AG10803 (cell line): ENCODE results near the gene SH3YL1.

Experiments
- DNase-seq: peaks from one replicate; pipeline ENCODE4 v3.0.0; 2010; ENCODE audit warnings: low read depth
- H3K4me3 ChIP-seq: 2 replicates; pipeline ENCODE4 v1.5.1; 2011; ENCODE audit warnings: mild to moderate bottlenecking, low read length, control low read depth
- TF ChIP-seq, protein P1 (sequence below): conservative IDR thresholded peaks from 2 replicates; pipeline ENCODE4 v1.5.1; 2011; ENCODE audit warnings: mild to moderate bottlenecking, low read length, control low read depth, inconsistent platforms

The SH3YL1 gene

DNA sequence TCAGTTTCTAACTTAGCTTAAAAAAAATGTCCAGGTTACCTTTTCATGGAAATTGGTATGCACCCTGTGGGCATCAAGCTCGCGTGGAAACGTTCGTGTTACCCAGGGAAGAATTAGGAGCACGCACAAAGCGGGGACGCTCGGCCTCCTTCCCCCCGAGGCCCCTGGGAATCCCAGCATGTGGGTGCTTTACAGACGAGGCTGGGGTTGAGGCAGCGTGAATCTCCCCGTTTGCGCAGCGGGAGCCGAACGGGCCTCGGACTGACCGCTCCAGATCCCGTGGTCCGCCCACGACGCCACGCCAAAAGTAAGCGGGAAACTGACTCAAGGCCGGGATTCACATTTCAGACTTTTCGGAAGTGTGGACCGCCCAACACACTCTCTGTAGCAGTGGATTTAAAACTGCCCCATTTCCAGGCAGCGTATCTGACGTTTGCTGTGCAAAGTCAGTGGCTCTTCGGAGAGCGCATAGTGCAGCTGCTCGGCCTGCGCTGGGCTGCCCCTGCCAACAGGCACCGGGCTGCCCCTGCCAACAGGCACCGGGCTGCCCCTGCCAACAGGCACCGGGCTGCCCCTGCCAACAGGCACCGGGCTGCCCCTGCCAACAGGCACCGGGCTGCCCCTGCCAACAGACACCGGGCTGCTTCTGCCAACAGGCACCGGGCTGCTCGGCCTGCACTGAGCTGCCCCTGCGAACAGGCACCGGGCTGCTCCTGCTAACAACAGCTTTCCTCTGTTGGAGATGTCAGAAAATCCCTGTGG, 49.7 kb downstream of the SH3YL1 start:
- H3K4me3 ChIP-seq = no peak overlapping the region
- no peak for DNase-seq
- TF ChIP-seq, protein P1, sequence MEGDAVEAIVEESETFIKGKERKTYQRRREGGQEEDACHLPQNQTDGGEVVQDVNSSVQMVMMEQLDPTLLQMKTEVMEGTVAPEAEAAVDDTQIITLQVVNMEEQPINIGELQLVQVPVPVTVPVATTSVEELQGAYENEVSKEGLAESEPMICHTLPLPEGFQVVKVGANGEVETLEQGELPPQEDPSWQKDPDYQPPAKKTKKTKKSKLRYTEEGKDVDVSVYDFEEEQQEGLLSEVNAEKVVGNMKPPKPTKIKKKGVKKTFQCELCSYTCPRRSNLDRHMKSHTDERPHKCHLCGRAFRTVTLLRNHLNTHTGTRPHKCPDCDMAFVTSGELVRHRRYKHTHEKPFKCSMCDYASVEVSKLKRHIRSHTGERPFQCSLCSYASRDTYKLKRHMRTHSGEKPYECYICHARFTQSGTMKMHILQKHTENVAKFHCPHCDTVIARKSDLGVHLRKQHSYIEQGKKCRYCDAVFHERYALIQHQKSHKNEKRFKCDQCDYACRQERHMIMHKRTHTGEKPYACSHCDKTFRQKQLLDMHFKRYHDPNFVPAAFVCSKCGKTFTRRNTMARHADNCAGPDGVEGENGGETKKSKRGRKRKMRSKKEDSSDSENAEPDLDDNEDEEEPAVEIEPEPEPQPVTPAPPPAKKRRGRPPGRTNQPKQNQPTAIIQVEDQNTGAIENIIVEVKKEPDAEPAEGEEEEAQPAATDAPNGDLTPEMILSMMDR = no peak

DNA sequence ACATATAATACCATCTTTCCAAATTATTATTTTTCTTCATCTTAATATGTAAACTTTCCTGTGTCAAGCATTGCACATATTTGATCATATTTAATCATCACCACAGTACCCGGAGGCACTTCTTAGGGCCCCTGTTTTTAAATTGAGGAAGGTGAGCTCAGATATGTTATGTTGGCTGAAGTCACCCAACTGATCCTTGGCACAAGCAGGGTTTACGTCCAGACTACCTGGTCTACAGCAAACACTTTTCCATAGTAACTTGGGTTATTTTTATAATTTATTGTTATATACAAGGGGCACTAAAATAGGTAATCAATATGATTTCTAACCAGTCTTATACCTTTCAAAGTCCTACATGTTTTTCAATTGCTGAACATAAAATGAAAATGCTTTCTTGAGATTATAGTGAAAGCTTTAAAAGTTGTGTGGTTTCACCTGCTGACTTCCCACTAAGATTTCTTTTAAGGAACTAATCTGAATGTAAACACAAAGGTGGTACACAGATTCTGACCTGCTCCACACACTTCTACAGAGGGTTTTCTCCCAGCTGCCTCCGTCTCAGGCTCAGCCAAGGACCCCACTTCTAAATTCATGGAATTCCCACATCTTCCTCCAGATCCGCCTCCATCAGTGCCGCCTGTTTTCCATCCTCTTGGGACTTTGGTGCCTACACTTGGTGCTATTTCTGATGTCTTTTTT, 52.2 kb downstream of the SH3YL1 start:
- no peak overlapping the region for H3K4me3 ChIP-seq
- DNase-seq = no peak
- TF ChIP-seq, protein P1 = no peak

DNA sequence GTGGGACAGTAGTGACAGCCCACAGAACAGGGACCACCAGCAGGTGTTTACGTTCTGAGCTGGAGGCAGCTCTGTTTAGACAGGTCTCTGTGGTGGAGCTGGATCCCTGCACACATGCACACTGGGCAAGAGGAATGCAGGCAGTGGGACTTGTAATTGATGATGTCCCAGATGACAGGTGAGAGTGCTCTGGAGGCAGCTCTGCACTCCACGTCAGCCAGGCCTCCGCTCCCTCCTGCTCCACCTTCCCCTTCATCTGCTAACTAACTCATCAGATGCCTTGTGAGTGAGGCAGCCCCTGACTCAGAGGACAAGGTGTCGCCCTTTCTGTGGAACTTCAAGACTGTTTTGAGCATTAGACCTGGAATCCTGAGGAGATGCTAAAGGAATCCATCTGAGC, 53.2 kb downstream of the SH3YL1 start:
- no peak overlapping the region for H3K4me3 ChIP-seq
- TF ChIP-seq, protein P1 = no peak
- DNase-seq = no peak

DNA sequence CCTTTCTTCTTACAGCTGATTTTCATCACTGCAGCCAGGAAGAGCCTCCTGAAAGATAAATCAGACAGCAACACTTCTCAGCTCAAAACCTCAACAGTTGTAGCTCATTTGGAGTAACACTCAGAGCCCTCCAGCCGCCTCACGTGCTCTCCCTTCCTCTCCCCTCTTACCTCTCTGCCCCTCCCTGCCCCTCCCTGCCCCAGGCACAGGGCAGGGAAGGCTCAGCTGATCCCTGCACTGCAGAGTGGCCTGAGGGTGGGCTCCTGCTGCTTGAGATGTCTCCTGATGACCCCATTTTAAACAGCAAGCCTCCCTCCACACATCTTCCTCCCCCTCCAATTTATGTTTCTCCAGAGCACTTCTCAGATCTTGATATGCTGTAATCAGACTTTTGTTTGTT, 54.4 kb downstream of the SH3YL1 start:
- TF ChIP-seq, protein P1 = no peak
- H3K4me3 ChIP-seq = no peak overlapping the region

DNA sequence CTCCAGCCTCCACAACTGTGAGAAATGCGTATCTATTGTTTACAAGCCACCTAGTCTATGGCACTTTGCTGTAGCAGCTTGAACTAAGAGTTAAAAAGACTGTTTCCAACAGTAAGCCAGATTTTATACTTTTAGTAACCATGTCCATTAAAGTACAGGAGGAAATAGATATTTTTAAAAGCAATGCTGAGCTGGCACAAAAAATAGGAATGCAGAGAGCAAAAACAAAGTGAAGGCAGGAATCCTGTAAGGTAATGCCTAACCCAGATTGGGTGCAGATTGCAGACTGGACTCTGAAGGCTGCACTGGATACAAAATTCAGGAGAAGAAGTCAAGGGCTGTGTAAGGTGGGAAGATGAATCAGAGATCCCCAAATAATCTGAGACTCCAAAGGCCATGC, 55.5 kb downstream of the SH3YL1 start:
- no peak for DNase-seq
- TF ChIP-seq, protein P1 = no peak
- no peak overlapping the region for H3K4me3 ChIP-seq

More for the DNA sequence above, 54.4 kb downstream of the SH3YL1 start:
- DNase-seq = no peak

DNA sequence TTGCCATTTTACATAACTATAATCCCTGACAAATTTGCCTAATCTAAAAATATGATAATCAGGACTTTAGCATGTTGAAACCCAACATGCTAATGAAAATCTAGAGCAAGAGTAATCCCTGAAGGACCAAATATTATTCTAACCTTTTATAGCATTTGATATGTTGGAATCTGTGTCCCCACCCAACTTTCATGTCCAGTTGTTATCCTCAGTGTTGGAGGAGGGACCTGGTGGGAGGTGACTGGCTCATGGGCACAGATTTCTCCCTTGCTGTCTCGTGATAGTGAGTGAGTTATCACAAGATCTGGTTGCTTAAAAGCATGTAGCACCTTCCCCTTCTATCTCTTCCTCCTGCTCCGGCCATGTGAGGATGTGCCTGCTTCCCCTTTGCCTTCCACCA, 59.8 kb downstream of the SH3YL1 start:
- no peak for DNase-seq
- TF ChIP-seq, protein P1 = no peak
- no peak overlapping the region for H3K4me3 ChIP-seq

DNA sequence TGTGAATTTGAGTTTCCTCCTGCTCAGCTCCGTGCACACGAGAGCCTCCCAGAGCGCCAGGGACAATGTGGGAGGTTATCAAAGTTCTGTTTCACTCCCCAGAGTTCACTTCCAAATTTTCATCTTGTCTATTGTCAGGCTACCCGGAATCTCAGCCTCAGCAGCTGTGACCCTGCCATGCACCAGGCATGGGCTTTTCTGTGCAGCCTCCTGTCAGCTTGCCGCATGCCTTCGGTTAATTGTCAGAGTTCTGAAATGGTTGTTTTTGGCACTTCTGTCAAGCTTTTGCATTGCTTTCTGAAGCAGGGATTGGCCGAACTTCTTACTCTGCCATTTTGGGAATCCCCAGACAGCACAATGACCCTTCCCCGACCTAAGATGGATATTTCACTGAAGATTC, 60.4 kb downstream of the SH3YL1 start:
- H3K4me3 ChIP-seq = no peak overlapping the region
- TF ChIP-seq, protein P1 = no peak
- DNase-seq = no peak
